GM18505 (cell line): ENCODE data around the gene GRAMD1B.

ENCODE experiments used
- ATAC-seq: cut with Tn5 transposase; IDR thresholded peaks from one replicate; pipeline ENCODE4 v1.9.1; 2021; ENCODE audit not compliant: unreplicated experiment
- POLR2A ChIP-seq: IDR thresholded peaks from 4 replicates; pipeline ENCODE4 v1.6.1; 2011; ENCODE audit warnings: borderline replicate concordance; ENCODE audit not compliant: insufficient read depth, insufficient read length; ENCODE audit errors: extremely low read depth

GRAMD1B gene

GRCh38 chr11:123419731-123420452, 10.2 kb upstream of the GRAMD1B start:
- no peak for ATAC-seq
- no peak for TF ChIP-seq POLR2A

GRCh38 chr11:123421589-123421988, 8.5 kb upstream of the GRAMD1B start:
- ATAC-seq = no peak
- TF ChIP-seq POLR2A = no peak

GRCh38 chr11:123425367-123425766, 4.7 kb upstream of the GRAMD1B start:
- ATAC-seq = no peak
- no peak for TF ChIP-seq POLR2A

DNA sequence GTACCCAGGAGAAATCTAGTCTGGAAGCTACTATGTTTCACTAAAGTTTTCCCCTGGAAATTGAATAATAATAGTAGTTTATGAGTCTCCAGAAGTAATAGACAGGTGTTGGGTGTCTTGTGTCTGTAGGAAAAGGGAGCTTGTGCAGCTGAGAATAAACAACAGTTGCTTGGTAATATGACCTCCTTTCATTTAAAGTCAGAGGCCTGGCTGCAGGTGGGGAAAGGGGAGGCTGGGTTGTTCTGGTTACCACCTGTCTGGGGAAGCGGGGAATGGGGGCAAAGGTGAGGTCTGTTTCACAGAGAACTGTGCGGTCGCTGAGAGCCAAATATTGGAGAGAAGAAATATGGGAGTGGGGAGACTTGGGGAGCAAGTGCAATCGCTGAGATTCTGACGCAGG, 3.3 kb upstream of the GRAMD1B start:
- TF ChIP-seq POLR2A = no peak
- ATAC-seq = no peak

DNA sequence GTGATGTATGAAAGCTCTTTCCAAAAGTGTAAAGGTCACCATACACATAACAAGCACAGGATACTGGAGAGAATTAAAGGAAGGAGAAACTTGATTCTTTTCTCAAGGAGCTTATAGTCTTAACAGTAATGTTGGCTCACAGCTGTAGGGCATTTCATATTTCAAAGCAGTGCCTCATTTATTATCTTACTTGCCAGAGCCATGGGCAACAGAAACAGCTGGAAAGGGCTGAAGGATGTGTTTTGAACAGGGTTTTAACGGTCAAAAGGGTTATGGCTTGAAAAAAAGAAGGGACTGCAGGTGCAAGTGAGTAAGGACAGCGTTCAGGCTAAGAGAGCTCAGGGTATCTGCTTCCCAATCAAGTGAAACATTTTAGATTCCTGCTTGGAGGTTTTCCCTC, 2.7 kb upstream of the GRAMD1B start:
- ATAC-seq = no peak
- no peak for TF ChIP-seq POLR2A

GRCh38 chr11:123428116-123428715, 1.9 kb upstream of the GRAMD1B start:
- ATAC-seq = no peak
- no peak for TF ChIP-seq POLR2A

GRCh38 chr11:123429336-123429735, 733 bp upstream of the GRAMD1B start:
- no peak for TF ChIP-seq POLR2A
- no peak for ATAC-seq

DNA sequence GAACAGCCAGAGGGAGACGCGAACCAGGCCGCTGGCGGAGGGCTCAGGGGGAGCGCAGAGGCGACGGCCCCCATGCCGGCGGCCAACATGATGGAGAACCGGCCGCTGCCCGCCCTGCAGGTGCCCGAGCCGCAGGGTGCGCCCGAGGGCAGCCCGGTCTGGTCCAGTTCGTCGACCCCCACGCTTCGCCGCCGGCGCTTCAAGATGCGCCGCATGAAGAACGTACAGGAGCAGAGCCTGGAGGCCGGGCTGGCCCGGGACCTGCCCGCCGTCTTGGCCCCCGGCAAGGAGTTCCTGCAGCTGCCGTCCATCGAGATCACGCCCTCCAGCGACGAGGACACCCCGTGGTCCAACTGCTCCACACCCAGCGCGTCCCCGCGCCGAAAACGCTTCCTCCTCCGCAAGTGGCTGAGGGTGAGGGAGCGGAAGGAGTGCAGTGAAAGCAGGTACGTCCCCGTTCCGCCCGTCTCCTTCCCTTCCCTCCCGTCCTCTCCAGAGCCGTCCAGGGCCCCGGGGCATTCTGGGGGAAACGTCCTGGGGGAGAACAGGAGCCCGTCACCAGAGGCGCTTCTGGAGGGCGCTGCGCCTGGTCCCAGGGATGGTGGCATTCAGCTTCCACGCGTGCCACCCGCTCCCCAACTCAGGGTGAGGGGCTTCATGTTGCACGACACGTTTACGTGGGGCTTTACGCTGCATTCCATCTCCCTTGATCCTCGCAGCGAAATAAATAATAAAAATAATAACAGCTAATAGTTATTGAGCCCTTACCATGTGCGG, 840 bp downstream of the GRAMD1B start:
- peak; percentile 30 for TF ChIP-seq POLR2A
- ATAC-seq = peak; percentile 43

DNA sequence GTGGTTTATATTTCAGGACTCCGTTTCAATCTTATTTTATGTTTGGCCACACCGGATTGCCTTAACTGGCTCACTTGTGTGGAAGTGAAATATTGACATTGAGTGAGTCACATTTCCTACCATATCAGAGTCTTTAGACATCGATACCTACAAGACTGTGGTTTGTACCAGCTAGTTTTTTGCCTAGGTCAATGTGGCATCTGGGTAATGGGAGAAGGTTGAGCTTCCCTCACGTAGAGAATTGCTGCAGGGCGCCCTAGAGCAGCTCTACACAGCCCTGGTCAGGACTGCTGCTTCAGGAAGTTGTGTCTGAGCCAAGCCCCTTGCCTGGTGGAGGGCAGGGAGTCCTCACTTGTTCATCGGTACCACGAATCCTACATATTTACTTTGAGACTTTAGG, 1.6 kb downstream of the GRAMD1B start:
- no peak for ATAC-seq
- TF ChIP-seq POLR2A = no peak

GRCh38 chr11:123434262-123434661, 4.2 kb downstream of the GRAMD1B start:
- ATAC-seq = no peak
- no peak for TF ChIP-seq POLR2A

DNA sequence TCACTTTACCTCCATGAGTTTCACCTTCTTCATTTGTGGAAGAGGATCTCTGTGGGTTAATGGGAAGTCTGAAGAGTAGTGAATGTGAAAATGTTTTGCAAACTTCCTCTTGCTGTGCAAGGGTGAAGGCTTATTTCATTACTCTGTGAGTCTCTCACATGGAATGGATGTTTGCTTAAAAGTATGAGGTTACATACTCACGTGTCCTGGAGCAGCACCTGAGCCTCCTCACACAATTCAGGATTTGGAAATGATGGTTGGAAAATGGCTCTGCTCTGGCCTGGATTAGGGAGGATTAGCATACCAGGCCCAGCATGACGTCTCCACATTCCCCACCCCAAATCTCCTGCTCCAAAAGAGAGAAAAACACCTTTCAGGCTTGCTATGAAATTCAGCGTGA, 4.8 kb downstream of the GRAMD1B start:
- TF ChIP-seq POLR2A = no peak
- ATAC-seq = no peak

DNA sequence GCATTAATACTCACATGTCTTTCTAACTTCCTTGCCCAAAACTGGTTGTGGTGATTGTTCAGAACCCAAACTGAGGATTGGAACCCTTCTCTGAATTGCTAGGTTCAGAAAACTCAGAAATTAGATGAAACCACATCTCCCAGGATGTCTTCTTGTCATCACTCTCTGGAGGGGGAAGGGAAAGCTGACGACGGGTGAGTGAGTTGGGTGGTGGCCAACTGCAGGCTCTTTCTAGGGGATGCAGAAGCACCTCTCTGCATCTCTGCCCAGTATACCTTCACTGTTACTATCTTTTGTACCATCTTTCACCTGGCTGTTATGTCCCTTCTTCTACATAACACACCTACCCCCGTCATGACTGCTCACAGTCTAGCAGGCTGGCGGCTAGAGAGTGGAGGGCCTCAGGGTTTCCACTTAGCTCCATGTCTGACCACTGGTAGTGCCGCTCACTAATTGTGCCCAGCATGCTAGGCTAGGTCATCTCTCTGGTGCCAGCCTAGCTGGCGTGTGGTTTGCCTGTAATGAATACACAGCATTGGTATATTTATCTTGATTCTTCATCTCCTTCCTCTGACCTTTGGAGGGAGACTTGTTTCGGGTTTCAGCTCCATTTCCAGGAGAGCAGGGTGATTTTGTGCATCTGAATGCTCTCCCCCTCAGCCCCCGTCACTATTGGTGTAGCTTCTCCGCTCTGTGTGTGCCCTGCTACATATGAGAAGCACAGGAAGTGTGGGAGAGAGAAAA, 7.3 kb downstream of the GRAMD1B start:
- TF ChIP-seq POLR2A = no peak
- no peak for ATAC-seq

- ATAC-seq = no peak
Measured at GRCh38 chr11:123438131-123438627, 8.1 kb downstream of the GRAMD1B start.

More at GRCh38 chr11:123438131-123438627, 8.1 kb downstream of the GRAMD1B start:
- no peak for TF ChIP-seq POLR2A
